Mesenchymal stem cell (in vitro differentiated cells and primary cell): ENCODE results near the gene CDH5.

Experiments
- DNase-seq: peaks from one replicate; pipeline ENCODE4 v3.0.0-alpha.2; 2013
- H2AFZ ChIP-seq: one replicate; pipeline ENCODE4 v1.6.1; 2013; ENCODE audit warnings: low read depth, mild to moderate bottlenecking, control low read depth, inconsistent platforms, low read length, moderate library complexity
- H2AK5ac ChIP-seq: 2 replicates; pipeline ENCODE4 v1.6.1; 2013; ENCODE audit warnings: low read length, moderate library complexity, mild to moderate bottlenecking, inconsistent platforms; ENCODE audit not compliant: severe bottlenecking
- H2BK120ac ChIP-seq: one replicate; pipeline ENCODE4 v1.6.1; 2013; ENCODE audit warnings: low read depth, mild to moderate bottlenecking, inconsistent platforms, low read length, moderate library complexity
- H2BK12ac ChIP-seq, 2 experiments: one replicate each; pipeline ENCODE4 v1.6.1; 2013; ENCODE audit warnings: inconsistent platforms in 2 of 2, low read length in 2 of 2, mild to moderate bottlenecking in 2 of 2, moderate library complexity in 2 of 2, control low read depth in 1 of 2
- H2BK15ac ChIP-seq: one replicate; pipeline ENCODE4 v1.6.1; 2013; ENCODE audit warnings: mild to moderate bottlenecking, low read depth, inconsistent platforms; ENCODE audit not compliant: poor library complexity, severe bottlenecking
- H2BK5ac ChIP-seq: 2 replicates; pipeline ENCODE4 v1.6.1; 2013; ENCODE audit warnings: low read depth, mild to moderate bottlenecking, low read length, control low read depth, inconsistent platforms; ENCODE audit not compliant: poor library complexity, severe bottlenecking
- H3K14ac ChIP-seq, 2 experiments: one replicate each; pipeline ENCODE4 v1.6.1; 2013; ENCODE audit warnings: inconsistent platforms in 2 of 2, low read length in 2 of 2, control low read depth in 1 of 2, mild to moderate bottlenecking in 1 of 2, moderate library complexity in 1 of 2
- H3K18ac ChIP-seq, 2 experiments: one replicate each; pipeline ENCODE4 v1.6.1; 2013; ENCODE audit warnings: inconsistent platforms in 2 of 2, low read length in 2 of 2, control low read depth in 1 of 2, low read depth in 1 of 2, mild to moderate bottlenecking in 1 of 2
- H3K23ac ChIP-seq, 2 experiments: one replicate each; pipeline ENCODE4 v1.6.1; 2013; ENCODE audit warnings: inconsistent platforms in 2 of 2, low read length in 2 of 2, mild to moderate bottlenecking in 2 of 2, moderate library complexity in 2 of 2, control low read depth in 1 of 2
- H3K27ac ChIP-seq: 2 replicates; pipeline ENCODE4 v1.5.1; 2013; ENCODE audit warnings: mild to moderate bottlenecking, moderate library complexity, low read length, control low read depth, inconsistent platforms; ENCODE audit not compliant: poor library complexity, severe bottlenecking
- H3K27me3 ChIP-seq, 2 experiments: 2 replicates each; pipeline versions ENCODE4 v1.6.1 to v1.7.0; 2013; ENCODE audit warnings: low read length in 2 of 2, mild to moderate bottlenecking in 2 of 2, moderate library complexity in 2 of 2, control low read depth in 1 of 2, inconsistent platforms in 1 of 2; ENCODE audit not compliant: control insufficient read depth in 1 of 2, insufficient read depth in 1 of 2
- H3K36me3 ChIP-seq, 2 experiments: 2 replicates each; pipeline versions ENCODE4 v1.6.1 to v1.7.0; 2013; ENCODE audit warnings: low read length in 2 of 2, control low read depth in 1 of 2, inconsistent platforms in 1 of 2, low read depth in 1 of 2, mild to moderate bottlenecking in 1 of 2; ENCODE audit not compliant: insufficient read depth in 2 of 2, control insufficient read depth in 1 of 2
- H3K4ac ChIP-seq, 2 experiments: one replicate each; pipeline ENCODE4 v1.6.1; 2013; ENCODE audit warnings: inconsistent platforms in 2 of 2, low read length in 2 of 2, mild to moderate bottlenecking in 2 of 2, moderate library complexity in 2 of 2, control low read depth in 1 of 2, low read depth in 1 of 2
- H3K4me1 ChIP-seq: 2 replicates; pipeline ENCODE4 v1.6.1; 2013; ENCODE audit warnings: low read depth, low read length, control low read depth; ENCODE audit not compliant: control insufficient read depth, insufficient read depth
- H3K4me2 ChIP-seq: 2 replicates; pipeline ENCODE4 v1.6.1; 2013; ENCODE audit warnings: low read length, mild to moderate bottlenecking, inconsistent platforms; ENCODE audit not compliant: poor library complexity, severe bottlenecking
- H3K4me3 ChIP-seq, 2 experiments: 2 replicates each; pipeline versions ENCODE4 v1.5.1 to v1.7.0; 2013; ENCODE audit warnings: low read length in 2 of 2, mild to moderate bottlenecking in 2 of 2, control low read depth in 1 of 2, low read depth in 1 of 2; ENCODE audit not compliant: insufficient read depth in 1 of 2
- H3K79me1 ChIP-seq: replicated peaks from 2 replicates; pipeline ENCODE4 v1.6.1; 2013; ENCODE audit warnings: mild to moderate bottlenecking, control low read depth, low read length, inconsistent platforms; ENCODE audit not compliant: poor library complexity, severe bottlenecking
- H3K9ac ChIP-seq: 2 replicates; pipeline ENCODE4 v1.7.0; 2013; ENCODE audit warnings: mild to moderate bottlenecking, low read length, moderate library complexity
- H3K9me3 ChIP-seq: 2 replicates; pipeline ENCODE4 v1.7.0; 2013; ENCODE audit warnings: mild to moderate bottlenecking, low read length; ENCODE audit not compliant: control insufficient read depth
- H4K8ac ChIP-seq: one replicate; pipeline ENCODE4 v1.6.1; 2013; ENCODE audit warnings: inconsistent platforms, mild to moderate bottlenecking, low read length, moderate library complexity
- H4K91ac ChIP-seq: one replicate; pipeline ENCODE4 v1.6.1; 2013; ENCODE audit warnings: mild to moderate bottlenecking, low read length, inconsistent platforms
- WGBS: methylation state at CpG from one replicate; pipeline ENCODE4 v1.1.7; 2013; ENCODE audit warnings: mixed read lengths; 5-methylcytosine and 5-hydroxymethylcytosine counted together

CDH5 gene

DNA sequence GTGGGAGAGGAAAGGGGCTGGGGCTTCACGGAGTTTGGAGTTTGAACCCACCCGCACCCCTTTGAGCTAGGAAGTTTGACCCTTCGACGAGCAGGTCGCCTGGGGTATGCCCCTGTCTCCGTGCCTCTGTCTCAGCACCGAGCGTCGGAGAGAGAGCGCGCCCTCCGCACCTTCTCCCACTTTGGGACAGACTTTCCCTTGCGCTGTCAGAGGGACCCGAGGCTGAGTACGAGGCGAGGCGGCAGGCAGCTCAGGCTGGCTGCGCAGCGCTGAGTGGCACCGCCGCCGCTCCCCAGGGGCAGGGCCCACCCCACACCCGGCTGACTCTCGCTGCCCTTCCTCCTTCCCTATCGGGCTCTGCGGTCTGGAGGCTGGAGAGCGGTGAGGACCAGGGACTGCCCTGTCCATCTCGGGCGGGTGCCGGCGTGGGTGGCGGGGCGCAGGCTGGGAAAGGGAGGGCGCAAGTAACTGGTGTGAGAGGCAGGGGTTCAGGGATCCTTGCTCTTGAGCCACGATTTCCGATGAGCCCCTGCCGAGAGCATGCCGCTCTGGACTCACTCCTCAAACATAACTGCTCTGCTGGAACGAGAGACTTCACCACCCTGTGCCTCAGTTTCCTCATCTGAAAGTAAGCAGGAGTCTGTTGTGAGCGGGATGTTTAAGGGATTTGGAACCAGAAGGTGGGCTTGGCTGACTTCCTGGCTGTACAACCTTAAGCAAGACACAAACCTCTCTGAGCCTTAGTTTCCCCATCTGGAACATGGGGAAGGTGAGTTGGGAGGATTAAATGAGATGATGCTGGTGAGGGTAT, 61.6 kb downstream of the CDH5 start:
- Histone ChIP-seq H3K23ac (peak overlapping the region in 1 of 2 experiments; percentile 74), H3K4ac (no peak overlapping the region), H2BK120ac (no peak overlapping the region), H2BK15ac (no peak overlapping the region), H4K91ac (no peak overlapping the region), H3K27me3 (peaks cover 18 to 46% of the 10 kb centered on the region in 2 experiments), H2AK5ac (no peak overlapping the region), H2AFZ (no peak overlapping the region), H3K14ac (no peak overlapping the region), H3K36me3 (peaks cover 0 to 7% of the 10 kb centered on the region in 2 experiments), H3K27ac (no peak overlapping the region), H3K18ac (no peak overlapping the region), H4K8ac (no peak overlapping the region), H3K4me3 (peak overlapping the region; percentile 73 to 79), H3K4me1 (peaks cover 31% of the 10 kb centered on the region), H3K9ac (peak overlapping the region; percentile 57), H3K79me1 (peaks cover 10% of the 10 kb centered on the region), H3K9me3 (no peaks in the 10 kb centered on the region), H2BK12ac (no peak overlapping the region), H3K4me2 (peak overlapping the region; percentile 96), H2BK5ac (no peak overlapping the region)
- DNase-seq, result peak; percentile 14
- 5% methylated on average over 30 of the region's 40 CpGs for WGBS

DNA sequence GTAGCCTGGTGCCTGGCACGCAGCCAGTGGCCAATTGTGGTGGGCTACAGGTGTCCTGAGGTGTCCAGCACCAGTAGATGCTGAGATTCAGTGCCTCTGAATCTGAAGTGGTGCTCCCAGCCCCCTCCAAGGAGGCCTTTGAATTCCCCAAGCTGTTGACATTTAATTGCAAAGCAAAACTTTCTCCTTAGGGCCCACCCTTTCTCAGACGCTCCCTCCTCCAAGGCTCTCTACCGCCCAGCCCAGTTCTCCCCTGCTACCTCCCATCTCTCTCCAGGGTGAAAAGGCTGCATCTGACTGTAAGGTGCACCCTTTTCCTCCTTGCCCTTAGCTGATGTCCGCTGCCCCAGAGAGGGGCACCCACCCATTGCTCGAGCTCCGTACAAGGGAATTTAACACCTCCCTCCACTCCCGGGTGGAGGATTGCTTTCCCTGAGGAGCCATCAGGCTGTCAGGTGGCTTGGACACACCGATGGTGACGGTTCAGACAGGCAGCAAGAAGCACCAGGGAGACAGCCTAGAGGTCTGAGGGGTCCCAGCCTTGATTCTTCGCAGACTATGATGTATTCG, 62.3 kb downstream of the CDH5 start:
- Histone ChIP-seq H3K27ac (no peak overlapping the region), H3K23ac (peak overlapping the region in 1 of 2 experiments; percentile 74), H4K91ac (no peak overlapping the region), H2AK5ac (peak overlapping the region; percentile 19), H3K36me3 (peaks cover 0 to 7% of the 10 kb centered on the region in 2 experiments), H3K4ac (no peak overlapping the region), H3K4me3 (no peak overlapping the region), H2AFZ (no peak overlapping the region), H3K27me3 (peaks cover 18 to 46% of the 10 kb centered on the region in 2 experiments), H2BK5ac (no peak overlapping the region), H3K18ac (no peak overlapping the region), H4K8ac (no peak overlapping the region), H2BK120ac (no peak overlapping the region), H3K9ac (no peak overlapping the region), H2BK15ac (no peak overlapping the region), H3K4me2 (peak overlapping the region; percentile 47), H2BK12ac (no peak overlapping the region), H3K9me3 (no peaks in the 10 kb centered on the region), H3K79me1 (peaks cover 10% of the 10 kb centered on the region), H3K4me1 (peaks cover 37% of the 10 kb centered on the region), H3K14ac (no peak overlapping the region)
- 22% methylated on average over 11 of the region's 11 CpGs for WGBS
- no peak for DNase-seq

DNA sequence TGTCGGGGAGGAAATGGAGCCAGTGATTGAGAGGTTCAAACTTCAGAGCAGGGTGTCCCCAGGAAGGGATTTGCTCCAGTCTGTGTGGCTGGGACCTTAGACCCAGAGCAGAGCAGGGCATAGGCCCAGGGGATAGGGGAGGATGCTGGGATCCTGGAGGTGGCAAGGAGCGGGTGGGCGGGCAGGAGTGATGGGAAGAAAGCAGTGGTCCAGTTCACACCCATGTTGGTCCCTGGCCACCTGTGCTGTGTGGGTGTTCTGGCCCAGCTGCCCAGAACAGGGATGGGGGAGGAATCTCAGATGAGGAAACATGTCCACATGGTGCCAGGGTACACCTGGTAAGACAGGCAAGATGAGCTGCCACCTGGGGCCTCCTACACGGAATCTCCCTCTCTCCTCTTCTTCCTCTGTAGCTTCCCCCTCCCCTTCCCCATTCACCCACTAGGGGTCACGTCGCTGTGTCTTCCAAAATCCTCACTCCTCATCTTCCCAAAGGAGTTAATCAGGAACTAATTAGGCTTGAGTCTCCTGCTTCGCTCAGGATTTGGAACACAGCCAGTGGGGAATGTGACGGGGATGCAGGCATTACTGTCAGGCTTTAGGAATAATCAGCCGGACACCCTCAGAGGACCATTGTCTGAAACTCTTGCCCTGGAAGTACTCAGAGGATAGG, 62.9 kb downstream of the CDH5 start:
- Histone ChIP-seq H3K27me3 (peaks cover 13 to 44% of the 10 kb centered on the region in 2 experiments), H4K91ac (no peak overlapping the region), H3K18ac (no peak overlapping the region)

DNA sequence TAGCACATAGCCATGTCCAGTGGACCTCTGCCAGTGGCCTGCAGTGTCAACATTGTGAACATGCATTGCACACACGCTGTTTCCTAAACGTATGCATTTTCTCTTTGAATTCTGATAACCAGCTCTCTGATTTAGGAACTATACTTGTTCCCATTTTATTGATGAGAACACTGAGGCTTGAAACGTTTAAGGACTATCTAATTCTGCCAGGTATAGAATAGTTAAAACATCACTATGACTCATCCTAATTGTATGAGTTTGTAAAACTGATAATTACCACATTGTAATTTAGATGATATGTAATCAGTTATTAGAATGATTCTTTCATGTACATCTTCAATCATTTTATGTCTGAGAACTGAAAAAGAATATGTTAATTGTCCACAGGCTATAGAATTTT, 63.7 kb downstream of the CDH5 start:
- Histone ChIP-seq H2BK15ac (no peak overlapping the region), H3K9me3 (no peaks in the 10 kb centered on the region), H4K8ac (no peak overlapping the region), H3K4me3 (no peak overlapping the region), H2AK5ac (no peak overlapping the region), H3K27me3 (peaks cover 10 to 42% of the 10 kb centered on the region in 2 experiments), H3K4ac (no peak overlapping the region), H2BK12ac (no peak overlapping the region), H3K36me3 (peaks cover 0 to 7% of the 10 kb centered on the region in 2 experiments), H3K18ac (no peak overlapping the region), H3K9ac (no peak overlapping the region), H3K14ac (no peak overlapping the region), H2BK120ac (no peak overlapping the region), H4K91ac (no peak overlapping the region), H3K4me2 (no peak overlapping the region), H2AFZ (no peak overlapping the region), H3K4me1 (peaks cover 51% of the 10 kb centered on the region), H3K27ac (no peak overlapping the region), H3K23ac (no peak overlapping the region), H3K79me1 (peaks cover 15% of the 10 kb centered on the region), H2BK5ac (no peak overlapping the region)
- WGBS, result 100% methylated on average over 2 of the region's 3 CpGs
- DNase-seq, result no peak

More for the DNA sequence above, 62.9 kb downstream of the CDH5 start:
- Histone ChIP-seq H2BK15ac (no peak overlapping the region), H2AK5ac (peak overlapping the region; percentile 19), H3K23ac (no peak overlapping the region), H3K27ac (no peak overlapping the region), H3K4me2 (no peak overlapping the region), H2AFZ (no peak overlapping the region), H3K36me3 (peaks cover 0 to 7% of the 10 kb centered on the region in 2 experiments), H3K14ac (no peak overlapping the region), H2BK5ac (no peak overlapping the region), H3K4me1 (peaks cover 44% of the 10 kb centered on the region), H2BK120ac (no peak overlapping the region), H3K9ac (no peak overlapping the region), H2BK12ac (no peak overlapping the region), H3K79me1 (peaks cover 12% of the 10 kb centered on the region), H3K4ac (no peak overlapping the region), H4K8ac (no peak overlapping the region), H3K4me3 (no peak overlapping the region), H3K9me3 (no peaks in the 10 kb centered on the region)
- WGBS, result 40% methylated on average over 8 of the region's 9 CpGs
- DNase-seq, result no peak
